Measurements from ENCODE around the gene GLI2. TPM values are rescaled to one million over a fixed set of nuclear protein-coding genes. Genes with fewer than 3 reads are reported as not detected.

GLI2 gene
- total RNA-seq, 2 donors from 2014 or later, result 17.0 to 24.2 TPM

- no peaks in the 10 kb centered on the region for H3K36me3 Mint-ChIP-seq (ENCODE audit: low read depth)
- H3K27me3 Mint-ChIP-seq (ENCODE audit: insufficient read depth), result no peaks in the 10 kb centered on the region
- H3K27ac Mint-ChIP-seq, result no peak overlapping the region
These were observed 27.8 kb downstream of the GLI2 start for GRCh38 chr2:120763508-120763907.

GRCh38 chr2:120763931-120764330 lies 28.3 kb downstream of the GLI2 start:
- 93 to 97% methylated on average over 9 to 10 of the region's 10 CpGs for WGBS, 2 experiments (ENCODE audit: insufficient coverage in 1 of 2, insufficient read length in 1 of 2)
- peak; percentile 46 for DNase-seq
- H3K27me3 Mint-ChIP-seq (ENCODE audit: insufficient read depth), result no peaks in the 10 kb centered on the region
- Histone ChIP-seq H3K4me3 (ENCODE audit: low read length) (no peak overlapping the region), H3K36me3 (ENCODE audit: control insufficient read depth, insufficient read depth, low read length) (no peaks in the 10 kb centered on the region), H3K4me1 (ENCODE audit: control insufficient read depth, insufficient read depth, low read length) (peaks cover 25% of the 10 kb centered on the region), H3K9ac (ENCODE audit: extremely low read depth, low read length, poor library complexity, severe bottlenecking) (no peak overlapping the region), H3K27me3 (ENCODE audit: control insufficient read depth, insufficient read depth, low read length, poor library complexity, severe bottlenecking) (no peaks in the 10 kb centered on the region), H3K27ac (ENCODE audit: low read depth, low read length) (no peak overlapping the region), H3K9me3 (ENCODE audit: control insufficient read depth, low read length) (no peaks in the 10 kb centered on the region)
- no peaks in the 10 kb centered on the region for H3K36me3 Mint-ChIP-seq (ENCODE audit: low read depth)
- no peak overlapping the region for H3K4me3 Mint-ChIP-seq
- H3K9me3 Mint-ChIP-seq, result no peaks in the 10 kb centered on the region
- no peak for TF ChIP-seq CTCF (conservative IDR thresholded peaks at IDR 0.05)
- H3K27ac Mint-ChIP-seq, result no peak overlapping the region
- H3K4me1 Mint-ChIP-seq, result peaks cover 51% of the 10 kb centered on the region

More at GRCh38 chr2:120763508-120763907, 27.8 kb downstream of the GLI2 start:
- Histone ChIP-seq H3K4me3 (ENCODE audit: low read length) (no peak overlapping the region), H3K27ac (ENCODE audit: low read depth, low read length) (no peak overlapping the region), H3K9ac (ENCODE audit: extremely low read depth, low read length, poor library complexity, severe bottlenecking) (no peak overlapping the region), H3K36me3 (ENCODE audit: control insufficient read depth, insufficient read depth, low read length) (no peaks in the 10 kb centered on the region), H3K27me3 (ENCODE audit: control insufficient read depth, insufficient read depth, low read length, poor library complexity, severe bottlenecking) (no peaks in the 10 kb centered on the region), H3K4me1 (ENCODE audit: control insufficient read depth, insufficient read depth, low read length) (peaks cover 25% of the 10 kb centered on the region), H3K9me3 (ENCODE audit: control insufficient read depth, low read length) (no peaks in the 10 kb centered on the region)
- DNase-seq, result peak; percentile 54
- 91 to 97% methylated on average over 7 to 8 of the region's 8 CpGs for WGBS, 2 experiments (ENCODE audit: insufficient coverage in 1 of 2, insufficient read length in 1 of 2)
- no peaks in the 10 kb centered on the region for H3K9me3 Mint-ChIP-seq
- no peak overlapping the region for H3K4me3 Mint-ChIP-seq
- no peak for TF ChIP-seq CTCF (conservative IDR thresholded peaks at IDR 0.05)
- peaks cover 56% of the 10 kb centered on the region for H3K4me1 Mint-ChIP-seq

GRCh38 chr2:120764492-120764891 lies 28.8 kb downstream of the GLI2 start:
- WGBS, 2 experiments (ENCODE audit: insufficient coverage in 1 of 2, insufficient read length in 1 of 2), result 92 to 93% methylated on average over 3 to 6 of the region's 6 CpGs
- DNase-seq, result peak; percentile 36
- H3K4me3 Mint-ChIP-seq, result no peak overlapping the region
- H3K27ac ChIP-seq (ENCODE audit: low read depth, low read length), result peak overlapping the region; percentile 92
- no peaks in the 10 kb centered on the region for H3K9me3 Mint-ChIP-seq
- no peaks in the 10 kb centered on the region for H3K27me3 ChIP-seq (ENCODE audit: control insufficient read depth, insufficient read depth, low read length, poor library complexity, severe bottlenecking)
- no peak overlapping the region for H3K9ac ChIP-seq (ENCODE audit: extremely low read depth, low read length, poor library complexity, severe bottlenecking)
- no peaks in the 10 kb centered on the region for H3K36me3 ChIP-seq (ENCODE audit: control insufficient read depth, insufficient read depth, low read length)
- no peaks in the 10 kb centered on the region for H3K9me3 ChIP-seq (ENCODE audit: control insufficient read depth, low read length)
- peaks cover 46% of the 10 kb centered on the region for H3K4me1 Mint-ChIP-seq
- TF ChIP-seq CTCF (conservative IDR thresholded peaks at IDR 0.05), result no peak
- no peak overlapping the region for H3K27ac Mint-ChIP-seq
- H3K36me3 Mint-ChIP-seq (ENCODE audit: low read depth), result no peaks in the 10 kb centered on the region
- H3K4me3 ChIP-seq (ENCODE audit: low read length), result no peak overlapping the region
- no peaks in the 10 kb centered on the region for H3K27me3 Mint-ChIP-seq (ENCODE audit: insufficient read depth)
- H3K4me1 ChIP-seq (ENCODE audit: control insufficient read depth, insufficient read depth, low read length), result peaks cover 21% of the 10 kb centered on the region
